ENCODE data around the gene SAMD1. TPM values are rescaled to one million over a fixed set of nuclear protein-coding genes. Genes with fewer than 3 reads are reported as not detected.

Gene SAMD1
- total RNA-seq, 2 donors from 2014 or later, result 11.2 to 22.1 TPM

DNA sequence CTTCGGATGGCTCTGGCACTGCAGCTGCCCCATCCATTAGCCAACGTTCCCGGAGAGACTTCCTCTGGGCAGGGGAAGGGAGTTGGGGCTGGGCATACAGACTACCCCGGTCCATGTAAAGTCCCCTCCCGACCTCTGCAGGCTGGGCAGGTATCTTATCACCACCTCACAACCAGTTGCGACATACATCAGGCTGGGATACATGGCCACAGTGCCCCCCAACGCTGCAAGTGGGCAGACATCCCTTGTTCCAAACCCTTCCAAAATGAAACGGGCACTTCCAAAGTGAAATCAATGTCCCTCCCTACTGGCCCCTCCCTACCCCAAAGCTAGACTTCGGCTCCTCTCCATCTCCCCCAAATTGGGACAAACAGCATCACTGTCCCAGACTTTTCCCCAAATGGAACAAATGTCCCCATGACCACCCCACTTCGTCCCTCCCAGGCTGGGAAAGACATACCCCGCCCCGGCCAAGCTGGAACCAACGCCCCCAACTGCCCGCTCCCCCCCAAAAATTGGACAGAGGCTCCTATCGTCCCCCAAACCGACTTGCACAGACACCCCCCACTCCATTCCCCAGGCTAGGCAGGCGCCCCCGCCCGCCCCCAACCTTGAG is 33.7 kb downstream of the SAMD1 start:
- DNase-seq, result no peak
- 46 to 86% methylated on average over 5 to 15 of the region's 19 CpGs for WGBS, 2 donors
- H3K4me1 ChIP-seq, result peaks cover 38% of the 10 kb centered on the region
- H3K9me3 ChIP-seq, result no peaks in the 10 kb centered on the region
- intact Hi-C loops (cut with DNase I), result loop anchor here (10.0 kb wide), 1 partner anchor 182 kb away; the partner anchor contains the start of gene NANOS3
- TF ChIP-seq, protein P1, sequence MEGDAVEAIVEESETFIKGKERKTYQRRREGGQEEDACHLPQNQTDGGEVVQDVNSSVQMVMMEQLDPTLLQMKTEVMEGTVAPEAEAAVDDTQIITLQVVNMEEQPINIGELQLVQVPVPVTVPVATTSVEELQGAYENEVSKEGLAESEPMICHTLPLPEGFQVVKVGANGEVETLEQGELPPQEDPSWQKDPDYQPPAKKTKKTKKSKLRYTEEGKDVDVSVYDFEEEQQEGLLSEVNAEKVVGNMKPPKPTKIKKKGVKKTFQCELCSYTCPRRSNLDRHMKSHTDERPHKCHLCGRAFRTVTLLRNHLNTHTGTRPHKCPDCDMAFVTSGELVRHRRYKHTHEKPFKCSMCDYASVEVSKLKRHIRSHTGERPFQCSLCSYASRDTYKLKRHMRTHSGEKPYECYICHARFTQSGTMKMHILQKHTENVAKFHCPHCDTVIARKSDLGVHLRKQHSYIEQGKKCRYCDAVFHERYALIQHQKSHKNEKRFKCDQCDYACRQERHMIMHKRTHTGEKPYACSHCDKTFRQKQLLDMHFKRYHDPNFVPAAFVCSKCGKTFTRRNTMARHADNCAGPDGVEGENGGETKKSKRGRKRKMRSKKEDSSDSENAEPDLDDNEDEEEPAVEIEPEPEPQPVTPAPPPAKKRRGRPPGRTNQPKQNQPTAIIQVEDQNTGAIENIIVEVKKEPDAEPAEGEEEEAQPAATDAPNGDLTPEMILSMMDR (IDR thresholded peaks at IDR 0.05), result no peak
- no peak for TF ChIP-seq POLR2A (IDR thresholded peaks at IDR 0.05)
- ATAC-seq, result no peak
- no peak overlapping the region for H3K4me3 ChIP-seq
- no peak overlapping the region for H3K27ac ChIP-seq
- peaks cover 0 to 13% of the 10 kb centered on the region in 2 donors for H3K36me3 ChIP-seq (replicated peaks in 1 of 2; ENCODE audit: insufficient read depth in 1 of 2, low read depth in 2 of 2)
- no peaks in the 10 kb centered on the region for H3K27me3 ChIP-seq

DNA sequence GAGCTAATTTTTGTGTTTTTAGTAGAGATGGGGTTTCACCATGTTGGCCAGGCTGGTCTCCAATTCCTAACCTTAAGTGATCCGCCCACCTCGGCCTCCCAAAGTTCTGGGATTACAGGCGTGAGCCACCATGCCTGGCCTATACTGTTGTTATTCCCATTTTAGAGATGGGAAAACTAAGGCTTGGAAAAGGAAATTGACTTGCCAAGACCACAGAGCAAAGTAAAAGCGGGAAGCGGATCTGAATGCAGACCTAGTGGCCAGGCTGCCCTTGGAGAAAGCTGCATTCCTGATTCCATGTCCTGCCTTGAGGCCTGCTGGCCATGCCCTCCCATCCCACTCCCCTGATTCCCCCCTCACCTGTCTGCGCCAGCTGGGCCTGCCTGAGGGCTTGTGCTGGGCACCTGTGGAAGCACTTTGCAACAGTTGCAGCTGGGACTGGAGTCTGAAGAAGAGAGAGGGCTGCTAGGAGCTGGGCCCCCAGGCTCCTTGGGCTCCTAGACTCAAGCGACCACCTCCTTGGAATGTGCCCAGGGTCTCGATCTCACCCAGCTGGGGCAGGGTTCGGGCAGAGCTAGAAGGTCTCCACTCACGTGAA is 34.4 kb downstream of the SAMD1 start:
- H3K9me3 ChIP-seq, result no peaks in the 10 kb centered on the region
- intact Hi-C loops (cut with DNase I), result loop anchor here (10.0 kb wide), 1 partner anchor 181 kb away; the partner anchor contains the start of gene NANOS3
- H3K4me1 ChIP-seq, result peaks cover 35% of the 10 kb centered on the region
- TF ChIP-seq POLR2A (IDR thresholded peaks at IDR 0.05), result no peak
- TF ChIP-seq, protein P1 (IDR thresholded peaks at IDR 0.05), result no peak
- H3K27ac ChIP-seq, result no peak overlapping the region
- ATAC-seq (no peak), DNase-seq (no peak)
- no peak overlapping the region for H3K4me3 ChIP-seq
- no peaks in the 10 kb centered on the region for H3K27me3 ChIP-seq
- H3K36me3 ChIP-seq (replicated peaks in 1 of 2; ENCODE audit: insufficient read depth in 1 of 2, low read depth in 2 of 2), result peaks cover 0 to 13% of the 10 kb centered on the region in 2 donors
- WGBS, 2 donors, result 90 to 100% methylated on average over 2 to 10 of the region's 10 CpGs

DNA sequence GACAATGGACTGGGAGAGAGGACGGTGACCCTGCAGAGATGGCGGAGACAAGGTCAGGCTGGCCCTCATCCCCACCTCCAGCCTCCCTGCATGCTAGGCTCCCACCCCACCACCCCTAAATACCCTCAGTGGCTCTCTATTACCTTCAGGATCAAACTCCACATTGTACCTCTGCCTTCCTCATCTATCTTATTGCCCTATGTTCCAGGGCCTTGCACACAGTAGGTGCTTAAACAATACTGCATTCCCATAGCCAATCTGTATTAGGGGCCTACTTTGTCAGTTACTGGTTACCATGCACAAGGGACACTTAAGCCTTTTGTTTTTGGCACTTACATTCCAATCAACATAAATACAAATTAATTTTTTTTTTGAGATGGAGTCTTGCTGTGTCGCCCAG is 35.2 kb downstream of the SAMD1 start:
- intact Hi-C loops (cut with DNase I), result loop anchor here (10.0 kb wide), 1 partner anchor 181 kb away; the partner anchor contains the start of gene NANOS3
- WGBS, 2 donors, result 84 to 97% methylated on average over 3 of the region's 3 CpGs
- Histone ChIP-seq H3K27ac (no peak overlapping the region), H3K36me3 (replicated peaks in 1 of 2; ENCODE audit: insufficient read depth in 1 of 2, low read depth in 2 of 2) (peaks cover 0 to 13% of the 10 kb centered on the region in 2 donors), H3K27me3 (no peaks in the 10 kb centered on the region), H3K9me3 (no peaks in the 10 kb centered on the region), H3K4me1 (peaks cover 27% of the 10 kb centered on the region), H3K4me3 (no peak overlapping the region)
- ATAC-seq (no peak), DNase-seq (no peak)
- TF ChIP-seq, protein P1 (IDR thresholded peaks at IDR 0.05), result no peak
- no peak for TF ChIP-seq POLR2A (IDR thresholded peaks at IDR 0.05)

DNA sequence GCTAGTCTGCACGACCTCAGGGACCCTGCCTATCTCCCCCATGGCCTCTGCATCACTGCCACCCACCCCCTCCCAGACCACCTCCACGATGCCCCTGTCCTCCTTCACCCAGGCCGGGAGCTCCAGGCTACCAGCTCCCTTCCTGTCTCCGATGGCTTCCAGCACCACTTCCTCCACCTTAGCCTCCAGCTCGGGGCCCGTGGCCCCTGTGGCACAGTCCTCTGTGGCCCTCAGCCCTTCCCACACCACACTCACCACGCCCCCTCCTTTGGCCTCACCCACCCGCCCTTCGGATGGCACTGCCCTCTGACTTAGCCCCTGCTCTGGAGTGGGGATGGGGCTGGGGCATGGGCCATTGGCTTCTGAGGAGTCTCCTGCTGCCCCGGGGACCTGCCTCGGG is 35.8 kb downstream of the SAMD1 start:
- Histone ChIP-seq H3K4me1 (peaks cover 20% of the 10 kb centered on the region), H3K36me3 (replicated peaks in 1 of 2; ENCODE audit: insufficient read depth in 1 of 2, low read depth in 2 of 2) (peaks cover 0 to 13% of the 10 kb centered on the region in 2 donors), H3K9me3 (no peaks in the 10 kb centered on the region), H3K27ac (no peak overlapping the region), H3K27me3 (no peaks in the 10 kb centered on the region), H3K4me3 (no peak overlapping the region)
- 61 to 87% methylated on average over 9 of the region's 11 CpGs for WGBS, 2 donors
- ATAC-seq (no peak), DNase-seq (no peak)
- TF ChIP-seq, protein P1 (IDR thresholded peaks at IDR 0.05), result no peak
- no peak for TF ChIP-seq POLR2A (IDR thresholded peaks at IDR 0.05)
- intact Hi-C loops (cut with DNase I), result loop anchor here (10.0 kb wide), 1 partner anchor 180 kb away; the partner anchor contains the start of gene NANOS3

Measured in body of pancreas (tissue), 4 donors.